Adrenal gland (tissue), 12 donors: ENCODE results near the gene SULF2. TPM values are rescaled to one million over a fixed set of nuclear protein-coding genes. Genes with fewer than 3 reads are reported as not detected.

Experiments
- DNase-seq, 7 donors: peaks; one replicate each; pipeline ENCODE4 v3.0.0-alpha.2; 2019 to 2020
- H3K27ac ChIP-seq, 5 donors: fragments of 200-600 bp; sonication (generic) in 4 of 5; 1 replicate in 3 of 5; 2 replicates in 2 of 5; pipeline versions ENCODE4 v1.5.1 to v1.8.0; 2016 to 2020; ENCODE audit warnings: mild to moderate bottlenecking in 1 of 5
- H3K27me3 ChIP-seq: fragments of 200-600 bp; 2 replicates; pipeline ENCODE4 v1.8.0; 2021
- H3K36me3 ChIP-seq, 2 donors: fragments of 200-600 bp; replicated peaks in 1 of 2; 1 replicate in 1 of 2; 2 replicates in 1 of 2; pipeline versions ENCODE4 v1.5.1 to v1.8.0; 2018 to 2022
- H3K4me1 ChIP-seq, 2 donors: fragments of 200-600 bp; replicated peaks in 1 of 2; 1 replicate in 1 of 2; 2 replicates in 1 of 2; pipeline versions ENCODE4 v1.5.1 to v1.8.0; 2018 to 2021
- H3K4me3 ChIP-seq, 4 donors: fragments of 200-600 bp; sonication (generic) in 3 of 4; one replicate each; pipeline ENCODE4 v1.5.1; 2016 to 2018
- H3K9me3 ChIP-seq, 3 donors: fragments of 200-600 bp; sonication (generic) in 1 of 3; replicated peaks in 1 of 3; 1 replicate in 2 of 3; 2 replicates in 1 of 3; pipeline versions ENCODE4 v1.5.1 to v1.8.0; 2016 to 2021
- POLR2A ChIP-seq, 2 donors: fragments of 450-650 bp; IDR thresholded peaks; one replicate each; pipeline ENCODE4 v1.6.1; 2017; ENCODE audit warnings: antibody characterized with exemption in 2 of 2, mild to moderate bottlenecking in 2 of 2, moderate library complexity in 1 of 2
- WGBS, 4 donors: extraction: QIAGEN DNeasy Blood & Tissue Kit in 2 of 4; methylation state at CpG; one replicate each; pipeline versions ENCODE4 v1.1.5 to v1.1.7; 2013 to 2017; 5-methylcytosine and 5-hydroxymethylcytosine counted together
- intact Hi-C, 2 donors: fragments of 100-400 bp; cut with DNase I; formaldehyde crosslinking; loops; one replicate each; pipeline versions ENCODE4 v1.14.1 to v1.15.0; 2022 to 2023
- polyA plus RNA-seq, 3 donors: library from polyadenylated mRNA; stranded (reverse); fragments of 200-250 nt in 2 of 3; fragments of 350-450 nt in 1 of 3; fragmentation: Illumina TruSeq in 1 of 3; extraction: RNeasy Lipid Tissue Mini Kit (QIAGEN cat#74804) in 1 of 3; gene quantifications; one replicate each; pipeline ENCODE4 v1.2.3, GENCODE V29; 2013 to 2014
- total RNA-seq, 9 donors: library from RNA; depleted of rRNA in 4 of 9; stranded (reverse); fragments of >200 nt in 4 of 9; fragments of 120-200 nt in 1 of 9; fragmentation: NEBNext Ultra II Directional in 1 of 9; extraction: Animal tissue kit (Norgen Biotek cat#: 25700) in 1 of 9; gene quantifications; one replicate each; pipeline versions ENCODE4 v1.1.0 to v1.2.4, GENCODE V29; 2013 to 2023
- TF ChIP-seq, protein P1 (sequence below), 6 experiments: fragments of 450-650 bp in 4 of 6; fragments of 200-600 bp in 2 of 6; sonication (generic) in 1 of 6; IDR thresholded peaks; 1 replicate in 5 of 6; 2 replicates in 1 of 6; pipeline versions ENCODE4 v1.5.1 to v1.8.0; 2016 to 2021; ENCODE audit warnings: antibody characterized with exemption in 6 of 6, mild to moderate bottlenecking in 2 of 6, moderate library complexity in 1 of 6
- donor health status: healthy with polysubstance abuse.
- donor health status: Bipolar disorder and iron deficiency.
- donor health status: DM: yes; HTN: yes; CAD: no.
- donor health status: DM: no; HTN: no; CAD: no.
- donor health status: DM: no; HTN: no; CAD: no.
- donor health status: DM: yes; HTN: yes; CAD: no.

SULF2 gene
- total and polyA plus RNA-seq, 12 donors, result 13.5 to 42.5 (median 25.6) TPM

GRCh38 chr20:47652301-47652700, 133.0 kb downstream of the SULF2 start:
- no peak for DNase-seq
- 86 to 93% (median 89%) methylated on average over 3 of the region's 3 CpGs for WGBS, 4 donors
- peaks cover 0 to 63% of the 10 kb centered on the region in 2 donors for H3K36me3 ChIP-seq

GRCh38 chr20:47648943-47649342, 136.3 kb downstream of the SULF2 start:
- peaks cover 0 to 68% of the 10 kb centered on the region in 2 donors for H3K36me3 ChIP-seq
- WGBS, 4 donors, result 84 to 92% (median 86%) methylated on average over 6 of the region's 6 CpGs

More at GRCh38 chr20:47652301-47652700, 133.0 kb downstream of the SULF2 start:
- Histone ChIP-seq H3K4me3 (no peak overlapping the region), H3K27ac (no peak overlapping the region), H3K9me3 (no peaks in the 10 kb centered on the region), H3K27me3 (no peaks in the 10 kb centered on the region), H3K4me1 (no peaks in the 10 kb centered on the region)
- intact Hi-C loops, result no loop called here
- TF ChIP-seq POLR2A (IDR thresholded peaks at IDR 0.05), result no peak
- TF ChIP-seq, protein P1, sequence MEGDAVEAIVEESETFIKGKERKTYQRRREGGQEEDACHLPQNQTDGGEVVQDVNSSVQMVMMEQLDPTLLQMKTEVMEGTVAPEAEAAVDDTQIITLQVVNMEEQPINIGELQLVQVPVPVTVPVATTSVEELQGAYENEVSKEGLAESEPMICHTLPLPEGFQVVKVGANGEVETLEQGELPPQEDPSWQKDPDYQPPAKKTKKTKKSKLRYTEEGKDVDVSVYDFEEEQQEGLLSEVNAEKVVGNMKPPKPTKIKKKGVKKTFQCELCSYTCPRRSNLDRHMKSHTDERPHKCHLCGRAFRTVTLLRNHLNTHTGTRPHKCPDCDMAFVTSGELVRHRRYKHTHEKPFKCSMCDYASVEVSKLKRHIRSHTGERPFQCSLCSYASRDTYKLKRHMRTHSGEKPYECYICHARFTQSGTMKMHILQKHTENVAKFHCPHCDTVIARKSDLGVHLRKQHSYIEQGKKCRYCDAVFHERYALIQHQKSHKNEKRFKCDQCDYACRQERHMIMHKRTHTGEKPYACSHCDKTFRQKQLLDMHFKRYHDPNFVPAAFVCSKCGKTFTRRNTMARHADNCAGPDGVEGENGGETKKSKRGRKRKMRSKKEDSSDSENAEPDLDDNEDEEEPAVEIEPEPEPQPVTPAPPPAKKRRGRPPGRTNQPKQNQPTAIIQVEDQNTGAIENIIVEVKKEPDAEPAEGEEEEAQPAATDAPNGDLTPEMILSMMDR (IDR thresholded peaks at IDR 0.05), result no peak

DNA sequence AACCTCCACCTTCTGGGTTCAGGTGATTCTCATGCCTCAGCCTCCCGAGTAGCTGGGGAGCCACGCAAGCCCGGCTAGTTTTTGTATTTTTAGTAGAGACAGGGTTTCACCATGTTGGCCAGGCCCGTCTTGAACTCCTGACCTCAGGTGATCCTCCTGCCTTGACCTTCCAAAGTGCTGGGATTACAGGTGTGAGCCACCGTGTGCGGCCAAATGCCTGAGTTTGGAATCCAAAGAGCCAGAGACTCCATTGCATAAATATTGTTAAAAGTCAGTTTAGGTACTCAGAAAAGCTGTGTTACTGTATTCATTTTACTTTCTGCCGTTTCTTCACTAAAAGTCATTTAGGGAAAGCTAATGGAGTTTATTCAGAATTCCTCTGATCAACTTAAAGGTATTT, 137.3 kb downstream of the SULF2 start:
- Histone ChIP-seq H3K4me3 (no peak overlapping the region), H3K27me3 (no peaks in the 10 kb centered on the region), H3K27ac (no peak overlapping the region), H3K9me3 (no peaks in the 10 kb centered on the region), H3K36me3 (peaks cover 0 to 64% of the 10 kb centered on the region in 2 donors), H3K4me1 (no peaks in the 10 kb centered on the region)
- intact Hi-C loops, result no loop called here
- no peak for DNase-seq
- WGBS, 4 donors, result 91 to 100% (median 92%) methylated on average over 7 of the region's 7 CpGs
- TF ChIP-seq, protein P1 (IDR thresholded peaks at IDR 0.05), result no peak
- TF ChIP-seq POLR2A (IDR thresholded peaks at IDR 0.05), result no peak

More at GRCh38 chr20:47648943-47649342, 136.3 kb downstream of the SULF2 start:
- Histone ChIP-seq H3K27me3 (no peaks in the 10 kb centered on the region), H3K4me1 (no peaks in the 10 kb centered on the region), H3K27ac (no peak overlapping the region), H3K9me3 (no peaks in the 10 kb centered on the region), H3K4me3 (no peak overlapping the region)
- intact Hi-C loops, result no loop called here
- no peak for DNase-seq
- TF ChIP-seq, protein P1 (IDR thresholded peaks at IDR 0.05), result no peak
- no peak for TF ChIP-seq POLR2A (IDR thresholded peaks at IDR 0.05)

DNA sequence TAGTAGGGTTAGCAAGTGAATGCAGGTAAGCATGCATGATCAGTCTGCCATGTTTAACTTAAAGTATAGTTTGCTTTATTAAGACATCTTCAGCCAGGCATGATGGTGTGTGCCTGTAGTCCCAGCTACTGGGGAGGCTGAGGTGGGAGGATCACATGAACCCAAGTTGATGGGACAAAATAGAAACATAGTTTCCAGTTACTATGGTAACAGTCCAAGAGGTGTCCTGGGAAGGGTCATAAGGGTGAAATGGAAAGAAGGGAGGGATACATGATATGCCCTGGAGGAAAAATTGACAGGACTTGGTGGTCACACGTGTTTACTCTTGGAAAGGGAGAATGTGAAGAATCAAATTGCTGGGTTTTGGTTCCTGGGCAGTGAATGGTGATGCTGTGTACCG, 139.6 kb downstream of the SULF2 start:
- Histone ChIP-seq H3K27ac (no peak overlapping the region), H3K4me3 (no peak overlapping the region), H3K9me3 (no peaks in the 10 kb centered on the region), H3K4me1 (no peaks in the 10 kb centered on the region), H3K27me3 (no peaks in the 10 kb centered on the region), H3K36me3 (peaks cover 0 to 57% of the 10 kb centered on the region in 2 donors)
- TF ChIP-seq, protein P1 (IDR thresholded peaks at IDR 0.05), result no peak
- TF ChIP-seq POLR2A (IDR thresholded peaks at IDR 0.05), result no peak
- WGBS, 4 donors, result 82 to 96% (median 91%) methylated on average over 2 of the region's 2 CpGs
- intact Hi-C loops, result no loop called here
- no peak for DNase-seq
